Progenitor cell of endocrine pancreas (in vitro differentiated cells): ENCODE results near the gene TMEM176B. TPM values are rescaled to one million over a fixed set of nuclear protein-coding genes. Genes with fewer than 3 reads are reported as not detected.

Source experiments
- DNase-seq: peaks from one replicate; pipeline ENCODE4 v3.0.0; 2021; ENCODE audit warnings: low spot score; ENCODE audit not compliant: unreplicated experiment
- H3K27ac Mint-ChIP-seq: 2 replicates; pipeline ENCODE4 v1.8.0; 2021; ENCODE audit warnings: mild to moderate bottlenecking, moderate library complexity, mixed read lengths
- H3K27me3 Mint-ChIP-seq: 2 replicates; pipeline ENCODE4 v1.8.0; 2021; ENCODE audit warnings: mixed read lengths
- H3K36me3 Mint-ChIP-seq: 2 replicates; pipeline ENCODE4 v1.8.0; 2022; ENCODE audit warnings: mixed read lengths; ENCODE audit not compliant: insufficient read depth
- H3K4me1 Mint-ChIP-seq: 2 replicates; pipeline ENCODE4 v1.8.0; 2021; ENCODE audit warnings: low read depth, mixed read lengths
- H3K4me3 Mint-ChIP-seq: 2 replicates; pipeline ENCODE4 v1.8.0; 2021; ENCODE audit warnings: low read depth, mild to moderate bottlenecking, moderate library complexity, mixed read lengths
- H3K9me3 Mint-ChIP-seq: 2 replicates; pipeline ENCODE4 v1.8.0; 2021; ENCODE audit warnings: low read depth, mixed read lengths
- total RNA-seq: library from RNA; stranded (reverse); gene quantifications from 2 replicates; pipeline ENCODE4 v1.2.1, GENCODE V29; 2021
- TF ChIP-seq, protein P1 (sequence below): fragments of 200-600 bp; sonication (generic); IDR thresholded peaks from one replicate; pipeline ENCODE4 v1.5.0; 2021; ENCODE audit warnings: antibody characterized with exemption, mild to moderate bottlenecking; ENCODE audit not compliant: unreplicated experiment

Gene TMEM176B
- total RNA-seq, 1 donor from 2014 or later, result 8.9 TPM

GRCh38 chr7:150806863-150807262 is 6.7 kb upstream of the TMEM176B start:
- Mint-ChIP-seq H3K27ac (no peak overlapping the region), H3K9me3 (peaks cover 32% of the 10 kb centered on the region), H3K4me1 (peaks cover 2% of the 10 kb centered on the region), H3K4me3 (no peak overlapping the region), H3K36me3 (peaks cover 10% of the 10 kb centered on the region), H3K27me3 (peaks cover 20% of the 10 kb centered on the region)
- TF ChIP-seq, protein P1, sequence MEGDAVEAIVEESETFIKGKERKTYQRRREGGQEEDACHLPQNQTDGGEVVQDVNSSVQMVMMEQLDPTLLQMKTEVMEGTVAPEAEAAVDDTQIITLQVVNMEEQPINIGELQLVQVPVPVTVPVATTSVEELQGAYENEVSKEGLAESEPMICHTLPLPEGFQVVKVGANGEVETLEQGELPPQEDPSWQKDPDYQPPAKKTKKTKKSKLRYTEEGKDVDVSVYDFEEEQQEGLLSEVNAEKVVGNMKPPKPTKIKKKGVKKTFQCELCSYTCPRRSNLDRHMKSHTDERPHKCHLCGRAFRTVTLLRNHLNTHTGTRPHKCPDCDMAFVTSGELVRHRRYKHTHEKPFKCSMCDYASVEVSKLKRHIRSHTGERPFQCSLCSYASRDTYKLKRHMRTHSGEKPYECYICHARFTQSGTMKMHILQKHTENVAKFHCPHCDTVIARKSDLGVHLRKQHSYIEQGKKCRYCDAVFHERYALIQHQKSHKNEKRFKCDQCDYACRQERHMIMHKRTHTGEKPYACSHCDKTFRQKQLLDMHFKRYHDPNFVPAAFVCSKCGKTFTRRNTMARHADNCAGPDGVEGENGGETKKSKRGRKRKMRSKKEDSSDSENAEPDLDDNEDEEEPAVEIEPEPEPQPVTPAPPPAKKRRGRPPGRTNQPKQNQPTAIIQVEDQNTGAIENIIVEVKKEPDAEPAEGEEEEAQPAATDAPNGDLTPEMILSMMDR, result no peak
- no peak for DNase-seq

DNA sequence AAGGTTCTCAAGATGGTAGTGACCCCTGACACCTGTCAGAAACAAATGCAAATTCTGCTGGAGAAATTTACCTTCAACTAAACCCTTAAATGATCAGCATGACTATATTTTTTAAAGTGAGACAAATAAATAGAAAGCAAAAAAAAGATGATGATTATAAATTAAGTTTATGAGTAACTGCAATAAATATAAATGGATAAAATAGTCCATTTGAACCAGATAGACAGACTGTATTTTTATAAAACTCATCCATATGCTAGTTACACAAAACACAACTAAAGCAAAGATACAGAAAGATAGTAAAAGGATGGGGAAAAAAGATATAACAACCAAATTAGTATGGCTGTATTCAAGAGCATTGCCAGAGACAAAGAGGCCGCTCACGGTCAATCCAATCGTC is 6.3 kb upstream of the TMEM176B start:
- Mint-ChIP-seq H3K9me3 (peaks cover 32% of the 10 kb centered on the region), H3K4me1 (peaks cover 2% of the 10 kb centered on the region), H3K27ac (no peak overlapping the region), H3K27me3 (peaks cover 24% of the 10 kb centered on the region), H3K36me3 (peaks cover 8% of the 10 kb centered on the region), H3K4me3 (no peak overlapping the region)
- DNase-seq, result no peak
- TF ChIP-seq, protein P1, result no peak

DNA sequence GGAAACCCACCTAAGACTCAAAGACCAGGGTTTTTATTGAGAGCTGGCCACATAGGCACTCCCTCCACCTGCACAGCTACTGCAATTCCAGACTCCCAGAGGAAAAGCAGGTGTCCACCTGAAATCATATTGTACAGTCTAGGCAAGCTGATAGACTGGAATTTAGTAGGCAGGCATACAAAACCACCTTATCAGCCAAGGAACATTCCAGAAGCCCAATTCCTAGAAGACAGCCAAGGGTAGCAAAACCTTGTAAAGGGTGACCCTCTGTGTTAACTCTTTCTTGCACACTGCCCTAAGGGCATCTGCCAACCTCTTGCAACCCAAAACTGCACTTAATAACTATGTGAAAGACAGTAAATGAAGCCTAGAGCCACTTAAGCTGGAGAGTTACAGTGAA is 5.7 kb upstream of the TMEM176B start:
- Mint-ChIP-seq H3K27ac (no peak overlapping the region), H3K27me3 (peaks cover 28% of the 10 kb centered on the region), H3K9me3 (peaks cover 32% of the 10 kb centered on the region), H3K36me3 (peaks cover 8% of the 10 kb centered on the region), H3K4me3 (no peak overlapping the region), H3K4me1 (peaks cover 4% of the 10 kb centered on the region)
- no peak for DNase-seq
- TF ChIP-seq, protein P1, result no peak

DNA sequence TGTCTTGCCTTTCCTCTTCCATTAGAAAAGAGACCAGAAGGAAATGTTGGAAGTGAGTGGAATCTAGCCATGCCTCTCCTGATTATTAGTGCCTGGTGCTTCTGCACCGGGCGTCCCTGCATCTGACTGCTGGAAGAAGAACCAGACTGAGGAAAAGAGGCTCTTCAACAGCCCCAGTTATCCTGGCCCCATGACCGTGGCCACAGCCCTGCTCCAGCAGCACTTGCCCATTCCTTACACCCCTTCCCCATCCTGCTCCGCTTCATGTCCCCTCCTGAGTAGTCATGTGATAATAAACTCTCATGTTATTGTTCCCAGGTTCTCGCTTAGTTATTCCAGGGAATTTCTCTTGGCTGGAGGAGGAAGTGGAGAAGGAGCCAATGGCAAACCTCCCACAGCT is 4.6 kb upstream of the TMEM176B start:
- H3K27me3 Mint-ChIP-seq, result peaks cover 31% of the 10 kb centered on the region
- no peak for DNase-seq
- H3K4me3 Mint-ChIP-seq, result no peak overlapping the region
- H3K9me3 Mint-ChIP-seq, result peaks cover 26% of the 10 kb centered on the region
- H3K4me1 Mint-ChIP-seq, result peaks cover 4% of the 10 kb centered on the region
- H3K36me3 Mint-ChIP-seq, result peaks cover 8% of the 10 kb centered on the region
- no peak overlapping the region for H3K27ac Mint-ChIP-seq
- TF ChIP-seq, protein P1, result no peak

- H3K9me3 Mint-ChIP-seq, result peaks cover 16% of the 10 kb centered on the region
- no peak overlapping the region for H3K27ac Mint-ChIP-seq
- H3K27me3 Mint-ChIP-seq, result peaks cover 46% of the 10 kb centered on the region
- H3K4me1 Mint-ChIP-seq, result peaks cover 6% of the 10 kb centered on the region
- no peak for DNase-seq
- H3K4me3 Mint-ChIP-seq, result no peak overlapping the region
- TF ChIP-seq, protein P1, result no peak
- peaks cover 7% of the 10 kb centered on the region for H3K36me3 Mint-ChIP-seq
These were observed 3.1 kb upstream of the TMEM176B start for GRCh38 chr7:150803161-150803860.
